GM12878 (cell line): ENCODE data around the gene NDUFB11. TPM values are rescaled to one million over a fixed set of nuclear protein-coding genes. Genes with fewer than 3 reads are reported as not detected.

Experiments used
- ATAC-seq: fragments of 200-7000 bp; cut with Tn5 transposase; 3 replicates; pipeline ENCODE4 v1.9.1; 2020; ENCODE audit warnings: mild to moderate bottlenecking, moderate library complexity
- BruUV-seq: library from RNA; stranded (reverse); fragments of 400-500 nt; replicated peaks from 2 replicates; lab custom pipeline; 2021; lab: Mats Ljungman, UMichigan
- CTCF ChIA-PET: fragments of 300-600 bp; sonication (Branson Sonifier 250); formaldehyde crosslinking; extraction: SDS; loops from one replicate; lab custom pipeline; 2021; ENCODE audit warnings: inconsistent platforms; lab: Yijun Ruan, JAX
- POLR2A ChIA-PET: fragments of 350-600 bp; formaldehyde crosslinking; extraction: SDS; loops from one replicate; lab custom pipeline; 2021; ENCODE audit warnings: inconsistent platforms; lab: Charles Lee
- RAD21 ChIA-PET: fragments of 300-600 bp; sonication (Branson Sonifier 250); formaldehyde crosslinking; loops from one replicate; lab custom pipeline; 2023; ENCODE audit warnings: antibody characterized with exemption; ENCODE audit not compliant: unreplicated experiment; lab: Charles Lee
- SMC1A ChIA-PET: fragments of 300-600 bp; sonication (Branson Sonifier 250); formaldehyde crosslinking; loops from one replicate; lab custom pipeline; 2023; ENCODE audit not compliant: unreplicated experiment, uncharacterized antibody; lab: Charles Lee
- DNase-seq: peaks from one replicate; pipeline ENCODE4 v3.0.0-alpha.2; 2011; ENCODE audit warnings: low read depth, low spot score
- FAIRE-seq: peaks from 3 replicates; lab custom pipeline; 2011; peaks lifted over from hg19 to GRCh38; lab: Jason Lieb, UNC
- H2AFZ ChIP-seq: 2 replicates; pipeline ENCODE4 v1.6.0; 2011; ENCODE audit warnings: low read depth, low read length, control low read depth; ENCODE audit not compliant: control insufficient read depth
- H3K27ac ChIP-seq: 2 replicates; pipeline ENCODE4 v1.5.1; 2011; ENCODE audit warnings: control low read depth; ENCODE audit not compliant: control insufficient read depth, insufficient read depth
- H3K27me3 ChIP-seq, 2 experiments: replicated peaks in 1 of 2; 2 replicates each; pipeline versions ENCODE4 v1.6.0 to v1.6.1; 2011; ENCODE audit warnings: low read length in 1 of 2; ENCODE audit not compliant: control insufficient read depth in 2 of 2, insufficient read depth in 2 of 2
- H3K36me3 ChIP-seq, 2 experiments: 2 replicates each; pipeline ENCODE4 v1.5.1; 2011; ENCODE audit warnings: low read length in 1 of 2; ENCODE audit not compliant: control insufficient read depth in 2 of 2, insufficient read depth in 2 of 2
- H3K4me1 ChIP-seq: 2 replicates; pipeline ENCODE4 v1.6.1; 2011; ENCODE audit warnings: mild to moderate bottlenecking, low read length, moderate library complexity, mixed read lengths; ENCODE audit not compliant: control insufficient read depth, insufficient read depth
- H3K4me2 ChIP-seq: 2 replicates; pipeline ENCODE4 v1.6.0; 2011; ENCODE audit warnings: control low read depth; ENCODE audit not compliant: control insufficient read depth, insufficient read depth
- H3K4me3 ChIP-seq: fragments of 200-600 bp; sonication (generic); 2 replicates; pipeline ENCODE4 v1.5.1; 2016
- H3K79me2 ChIP-seq: 2 replicates; pipeline ENCODE4 v1.6.0; 2011; ENCODE audit warnings: low read length; ENCODE audit not compliant: control insufficient read depth, insufficient read depth
- H3K9ac ChIP-seq: 2 replicates; pipeline ENCODE4 v1.8.0; 2011; ENCODE audit warnings: low read length, control low read depth, mixed read lengths; ENCODE audit not compliant: control insufficient read depth, insufficient read depth
- H3K9me3 ChIP-seq: replicated peaks from 3 replicates; pipeline ENCODE4 v1.5.1; 2011; ENCODE audit warnings: mild to moderate bottlenecking, low read length; ENCODE audit not compliant: control insufficient read depth, insufficient read depth
- H4K20me1 ChIP-seq: 2 replicates; pipeline ENCODE4 v1.6.0; 2011; ENCODE audit not compliant: control insufficient read depth, insufficient read depth
- CBX5 ChIP-seq: sonication (generic); IDR thresholded peaks from 2 replicates; pipeline ENCODE4 v1.6.1; 2016; ENCODE audit warnings: low read depth, moderate library complexity, mild to moderate bottlenecking, inconsistent platforms
- CHD1 ChIP-seq: IDR thresholded peaks from 2 replicates; pipeline ENCODE4 v1.6.1; 2012; ENCODE audit warnings: low read depth, low read length, improper control_type of control experiment
- CHD2 ChIP-seq: IDR thresholded peaks from 2 replicates; pipeline ENCODE4 v1.6.1; 2011; ENCODE audit warnings: low read depth, low read length, improper control_type of control experiment, borderline replicate concordance
- EP300 ChIP-seq, 2 experiments: fragments of 150-350 bp in 1 of 2; IDR thresholded peaks; 2 replicates each; pipeline ENCODE4 v1.6.1; 2011 to 2012; ENCODE audit warnings: low read depth in 2 of 2, low read length in 2 of 2, borderline replicate concordance in 1 of 2, improper control_type of control experiment in 1 of 2, inconsistent platforms in 1 of 2; ENCODE audit not compliant: control insufficient read depth in 1 of 2
- MTA3 ChIP-seq: IDR thresholded peaks from 2 replicates; pipeline ENCODE4 v1.6.1; 2012; ENCODE audit warnings: low read length, inconsistent platforms, borderline replicate concordance
- MYC ChIP-seq: IDR thresholded peaks from 2 replicates; pipeline ENCODE4 v1.6.1; 2011; ENCODE audit warnings: mild to moderate bottlenecking, low read length, moderate library complexity, inconsistent platforms; ENCODE audit not compliant: insufficient read depth, insufficient replicate concordance, insufficient read length, severe bottlenecking
- NFXL1 ChIP-seq: fragments of 450-650 bp; IDR thresholded peaks from 2 replicates; pipeline ENCODE4 v1.6.1; 2017; ENCODE audit warnings: antibody characterized with exemption, mild to moderate bottlenecking, borderline replicate concordance
- NR2C2 ChIP-seq: IDR thresholded peaks from 2 replicates; pipeline ENCODE4 v1.6.1; 2011; ENCODE audit warnings: borderline replicate concordance, low read depth; ENCODE audit not compliant: control insufficient read depth, insufficient read length
- NR2F1 ChIP-seq: fragments of 450-650 bp; conservative IDR thresholded peaks from 2 replicates; pipeline ENCODE4 v1.6.1; 2017; ENCODE audit warnings: mild to moderate bottlenecking
- POLR2AphosphoS2 ChIP-seq: IDR thresholded peaks from 2 replicates; pipeline ENCODE4 v1.6.1; 2011; ENCODE audit warnings: low read depth, mild to moderate bottlenecking, low read length, improper control_type of control experiment, moderate library complexity
- RAD51 ChIP-seq: fragments of 450-650 bp; IDR thresholded peaks from 2 replicates; pipeline ENCODE4 v1.6.1; 2016; ENCODE audit warnings: moderate library complexity, mild to moderate bottlenecking, inconsistent platforms
- SMARCA5 ChIP-seq: fragments of 450-650 bp; IDR thresholded peaks from 2 replicates; pipeline ENCODE4 v1.6.1; 2017; ENCODE audit warnings: mild to moderate bottlenecking
- TCF7 ChIP-seq: IDR thresholded peaks from 2 replicates; pipeline ENCODE4 v1.6.1; 2014; ENCODE audit warnings: antibody characterized with exemption, borderline replicate concordance
- ZNF384 ChIP-seq: IDR thresholded peaks from 2 replicates; pipeline ENCODE4 v1.6.1; 2012; ENCODE audit warnings: low read depth, mild to moderate bottlenecking, low read length, improper control_type of control experiment, borderline replicate concordance
- in situ Hi-C: fragments of 300-500 bp; cut with MboI; formaldehyde crosslinking; loops from 9 replicates; pipeline ENCODE4 v1.14.3; 2018; ENCODE audit warnings: mixed read lengths
- intact Hi-C: fragments of 100-400 bp; cut with micrococcal nuclease; formaldehyde crosslinking; loops from one replicate; pipeline ENCODE4 v1.14.2; 2022; ENCODE audit not compliant: unreplicated experiment
- polyA plus RNA-seq, 11 experiments: library from polyadenylated mRNA; depleted of rRNA in 4 of 11; unstranded in 6 of 11; stranded (reverse) in 5 of 11; fragments of >200 nt; fragmentation: Nextera tagmentation in 4 of 11; fragmentation: Illumina TruSeq in 1 of 11; extraction: Ambion mirVana in 4 of 11; extraction: Trizol in 1 of 11; gene quantifications; 1 replicate in 1 of 11; 2 replicates in 10 of 11; pipeline versions ENCODE4 v1.2.1 to v1.2.3, GENCODE V29; 2011 to 2016; ENCODE audit warnings: inconsistent platforms in 2 of 11, missing spikeins in 2 of 11, low read depth in 1 of 11
- total RNA-seq, 4 experiments: library from RNA; depleted of rRNA in 3 of 4; stranded (reverse); fragments of >200 nt in 3 of 4; fragmentation: Illumina TruSeq in 1 of 4; extraction: Trizol in 1 of 4; gene quantifications; 2 replicates each; pipeline versions ENCODE4 v1.2.1 to v1.2.3, GENCODE V29; 2013 to 2021
- TF ChIP-seq, protein P1 (sequence below): IDR thresholded peaks from 2 replicates; pipeline ENCODE4 v1.6.1; 2012; ENCODE audit warnings: low read depth, low read length, improper control_type of control experiment
- TF ChIP-seq, protein P2 (sequence below), 3 experiments: IDR thresholded peaks in 2 of 3; conservative IDR thresholded peaks in 1 of 3; 2 replicates each; pipeline ENCODE4 v1.5.1; 2011; ENCODE audit warnings: low read depth in 3 of 3, low read length in 3 of 3, mild to moderate bottlenecking in 3 of 3, control low read depth in 2 of 3, moderate library complexity in 2 of 3, inconsistent platforms in 1 of 3, mixed read lengths in 1 of 3; ENCODE audit not compliant: control insufficient read depth in 2 of 3, insufficient read depth in 1 of 3; ENCODE audit errors: extremely low read depth in 1 of 3
- TF ChIP-seq, protein P3 (sequence below): fragments of 450-650 bp; conservative IDR thresholded peaks from 2 replicates; pipeline ENCODE4 v1.6.1; 2017; ENCODE audit warnings: mild to moderate bottlenecking, moderate library complexity

The NDUFB11 gene
- total and polyA plus RNA-seq, 10 of the 15 experiments (the other 5 are each of a cell fraction or from before 2014, with no cell fraction given), result 16.1 to 202 (median 83.3) TPM

DNA sequence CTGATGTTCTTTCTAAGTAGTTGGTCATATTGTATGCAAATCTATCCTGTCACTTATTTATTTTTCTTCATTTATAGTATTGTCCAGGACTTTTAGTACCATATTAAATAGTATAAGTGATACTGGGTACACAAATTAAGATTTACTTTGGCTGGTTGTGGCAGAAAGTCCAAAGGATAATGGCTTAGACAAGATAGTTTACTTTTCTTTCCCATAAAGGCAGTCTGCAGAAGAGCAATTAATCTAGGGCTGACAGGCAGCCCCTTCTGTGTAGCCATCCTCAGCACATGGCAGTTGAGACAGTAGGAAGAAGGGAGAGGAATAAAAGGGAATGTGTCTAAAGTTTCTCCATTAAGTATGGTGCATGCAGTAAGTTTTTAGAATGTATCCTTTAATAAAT lies 6.9 kb upstream of the NDUFB11 start:
- BruUV-seq, result TSS peak; percentile 27

More for the DNA sequence above, 6.9 kb upstream of the NDUFB11 start:
- ChIA-PET RAD21 (interaction anchor here (0.8 kb wide), 1 partner anchor 355 kb away, joined by 3 read pairs; no protein-coding TSS in a partner anchor), CTCF (interaction anchor here (2.3 kb wide), 1 partner anchor 58 kb away, joined by 6 read pairs; no protein-coding TSS in a partner anchor), POLR2A (interaction anchor here (0.5 to 1.6 kb wide), 2 partner anchors 40 to 172 kb away, joined by 4 to 6 read pairs; no protein-coding TSS in a partner anchor), SMC1A (interaction anchor here (1.2 kb wide), 1 partner anchor 37 kb away, joined by 4 read pairs; no protein-coding TSS in a partner anchor)
- Histone ChIP-seq H3K4me3 (no peak overlapping the region), H3K9ac (no peak overlapping the region), H3K27ac (no peak overlapping the region), H2AFZ (no peak overlapping the region), H4K20me1 (no peaks in the 10 kb centered on the region), H3K27me3 (no peaks in the 10 kb centered on the region), H3K79me2 (peaks cover 46% of the 10 kb centered on the region), H3K4me2 (no peak overlapping the region), H3K36me3 (no peaks in the 10 kb centered on the region; a peak in 2 of 4 replicates), H3K4me1 (peaks cover 6% of the 10 kb centered on the region; the same call in 1 of the 2 replicates), H3K9me3 (no peaks in the 10 kb centered on the region; the same call in 2 of the 3 replicates)
- DNase-seq (no peak), ATAC-seq (no peak), FAIRE-seq (no peak)
- no peak for TF ChIP-seq NR2F1
- TF ChIP-seq SMARCA5, result no peak
- no peak for TF ChIP-seq CBX5
- TF ChIP-seq, protein P1, sequence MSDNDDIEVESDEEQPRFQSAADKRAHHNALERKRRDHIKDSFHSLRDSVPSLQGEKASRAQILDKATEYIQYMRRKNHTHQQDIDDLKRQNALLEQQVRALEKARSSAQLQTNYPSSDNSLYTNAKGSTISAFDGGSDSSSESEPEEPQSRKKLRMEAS, result no peak
- TF ChIP-seq RAD51, result no peak
- TF ChIP-seq MYC, result no peak
- TF ChIP-seq POLR2AphosphoS2, result no peak
- TF ChIP-seq ZNF384, result no peak
- TF ChIP-seq, protein P2, sequence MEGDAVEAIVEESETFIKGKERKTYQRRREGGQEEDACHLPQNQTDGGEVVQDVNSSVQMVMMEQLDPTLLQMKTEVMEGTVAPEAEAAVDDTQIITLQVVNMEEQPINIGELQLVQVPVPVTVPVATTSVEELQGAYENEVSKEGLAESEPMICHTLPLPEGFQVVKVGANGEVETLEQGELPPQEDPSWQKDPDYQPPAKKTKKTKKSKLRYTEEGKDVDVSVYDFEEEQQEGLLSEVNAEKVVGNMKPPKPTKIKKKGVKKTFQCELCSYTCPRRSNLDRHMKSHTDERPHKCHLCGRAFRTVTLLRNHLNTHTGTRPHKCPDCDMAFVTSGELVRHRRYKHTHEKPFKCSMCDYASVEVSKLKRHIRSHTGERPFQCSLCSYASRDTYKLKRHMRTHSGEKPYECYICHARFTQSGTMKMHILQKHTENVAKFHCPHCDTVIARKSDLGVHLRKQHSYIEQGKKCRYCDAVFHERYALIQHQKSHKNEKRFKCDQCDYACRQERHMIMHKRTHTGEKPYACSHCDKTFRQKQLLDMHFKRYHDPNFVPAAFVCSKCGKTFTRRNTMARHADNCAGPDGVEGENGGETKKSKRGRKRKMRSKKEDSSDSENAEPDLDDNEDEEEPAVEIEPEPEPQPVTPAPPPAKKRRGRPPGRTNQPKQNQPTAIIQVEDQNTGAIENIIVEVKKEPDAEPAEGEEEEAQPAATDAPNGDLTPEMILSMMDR (IDR thresholded peaks at IDR 0.05 in 2 of 3, conservative IDR thresholded peaks at IDR 0.05 in 1 of 3; ENCODE audit: control insufficient read depth in 2 of 3, extremely low read depth in 1 of 3, insufficient read depth in 1 of 3, low read depth in 3 of 3, low read length in 3 of 3), result no peak
- no peak for TF ChIP-seq MTA3
- no peak for TF ChIP-seq EP300 (IDR thresholded peaks at IDR 0.05; ENCODE audit: borderline replicate concordance in 1 of 2, control insufficient read depth in 1 of 2, low read depth in 2 of 2, low read length in 2 of 2)
- TF ChIP-seq, protein P3, sequence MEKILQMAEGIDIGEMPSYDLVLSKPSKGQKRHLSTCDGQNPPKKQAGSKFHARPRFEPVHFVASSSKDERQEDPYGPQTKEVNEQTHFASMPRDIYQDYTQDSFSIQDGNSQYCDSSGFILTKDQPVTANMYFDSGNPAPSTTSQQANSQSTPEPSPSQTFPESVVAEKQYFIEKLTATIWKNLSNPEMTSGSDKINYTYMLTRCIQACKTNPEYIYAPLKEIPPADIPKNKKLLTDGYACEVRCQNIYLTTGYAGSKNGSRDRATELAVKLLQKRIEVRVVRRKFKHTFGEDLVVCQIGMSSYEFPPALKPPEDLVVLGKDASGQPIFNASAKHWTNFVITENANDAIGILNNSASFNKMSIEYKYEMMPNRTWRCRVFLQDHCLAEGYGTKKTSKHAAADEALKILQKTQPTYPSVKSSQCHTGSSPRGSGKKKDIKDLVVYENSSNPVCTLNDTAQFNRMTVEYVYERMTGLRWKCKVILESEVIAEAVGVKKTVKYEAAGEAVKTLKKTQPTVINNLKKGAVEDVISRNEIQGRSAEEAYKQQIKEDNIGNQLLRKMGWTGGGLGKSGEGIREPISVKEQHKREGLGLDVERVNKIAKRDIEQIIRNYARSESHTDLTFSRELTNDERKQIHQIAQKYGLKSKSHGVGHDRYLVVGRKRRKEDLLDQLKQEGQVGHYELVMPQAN, result no peak
- TF ChIP-seq CHD1, result no peak
- no peak for TF ChIP-seq CHD2
- no peak for TF ChIP-seq TCF7
- no peak for TF ChIP-seq NR2C2
- TF ChIP-seq NFXL1, result no peak
- in situ Hi-C loops (no loop called here), intact Hi-C loops (no loop called here)
